NCI-H146 treated with DMSO at 0.1 percent for 48 hours (cell line): ENCODE results near the gene GDPD5.

Experiments used
- DNase-seq: peaks from one replicate; lab custom pipeline; 2025; ENCODE audit not compliant: unreplicated experiment; lab: John Stamatoyannopoulos, UW

The GDPD5 gene

GRCh38 chr11:75474240-75474639 is 51.5 kb downstream of the GDPD5 start:
- DNase-seq = no peak

- DNase-seq = no peak
These were observed 52.1 kb downstream of the GDPD5 start for GRCh38 chr11:75473684-75474083.

- no peak for DNase-seq
These were observed 53.5 kb downstream of the GDPD5 start for GRCh38 chr11:75472081-75472732.

- no peak for DNase-seq
These were observed 54.4 kb downstream of the GDPD5 start for GRCh38 chr11:75471176-75471973.

GRCh38 chr11:75470476-75471080 is 55.2 kb downstream of the GDPD5 start:
- DNase-seq = no peak

GRCh38 chr11:75469785-75470405 is 55.8 kb downstream of the GDPD5 start:
- DNase-seq = no peak

- DNase-seq = no peak
These were observed 57.0 kb downstream of the GDPD5 start for GRCh38 chr11:75468534-75469340.

- no peak for DNase-seq
These were observed 57.9 kb downstream of the GDPD5 start for GRCh38 chr11:75467881-75468280.

GRCh38 chr11:75467311-75467710 is 58.4 kb downstream of the GDPD5 start:
- DNase-seq = no peak

- no peak for DNase-seq
These were observed 59.8 kb downstream of the GDPD5 start for GRCh38 chr11:75465701-75466531.

- DNase-seq = no peak
These were observed 62.5 kb downstream of the GDPD5 start for GRCh38 chr11:75463106-75463774.

GRCh38 chr11:75462117-75462653 is 63.6 kb downstream of the GDPD5 start:
- no peak for DNase-seq

- no peak for DNase-seq
These were observed 64.6 kb downstream of the GDPD5 start for GRCh38 chr11:75461151-75461550.

GRCh38 chr11:75456596-75457183 is 69.1 kb downstream of the GDPD5 start:
- DNase-seq = no peak

GRCh38 chr11:75454987-75455386 is 70.8 kb downstream of the GDPD5 start:
- DNase-seq = peak; percentile 87

- no peak for DNase-seq
These were observed 71.7 kb downstream of the GDPD5 start for GRCh38 chr11:75453916-75454655.

GRCh38 chr11:75450826-75451821 is 74.6 kb downstream of the GDPD5 start:
- no peak for DNase-seq
